Pulmonary artery endothelial cell (primary cell): ENCODE data around the gene TRIO. TPM values are rescaled to one million over a fixed set of nuclear protein-coding genes. Genes with fewer than 3 reads are reported as not detected.

Experiments
- DNase-seq: peaks from one replicate; pipeline ENCODE4 v3.0.0-alpha.2; 2011; ENCODE audit warnings: low read depth, low spot score
- total RNA-seq: library from RNA; depleted of rRNA; stranded (reverse); fragments of >200 nt; gene quantifications from 2 replicates; pipeline ENCODE4 v1.2.3, GENCODE V29; 2014

The TRIO gene
- total RNA-seq, 1 donor from 2014 or later = 144 TPM

DNA sequence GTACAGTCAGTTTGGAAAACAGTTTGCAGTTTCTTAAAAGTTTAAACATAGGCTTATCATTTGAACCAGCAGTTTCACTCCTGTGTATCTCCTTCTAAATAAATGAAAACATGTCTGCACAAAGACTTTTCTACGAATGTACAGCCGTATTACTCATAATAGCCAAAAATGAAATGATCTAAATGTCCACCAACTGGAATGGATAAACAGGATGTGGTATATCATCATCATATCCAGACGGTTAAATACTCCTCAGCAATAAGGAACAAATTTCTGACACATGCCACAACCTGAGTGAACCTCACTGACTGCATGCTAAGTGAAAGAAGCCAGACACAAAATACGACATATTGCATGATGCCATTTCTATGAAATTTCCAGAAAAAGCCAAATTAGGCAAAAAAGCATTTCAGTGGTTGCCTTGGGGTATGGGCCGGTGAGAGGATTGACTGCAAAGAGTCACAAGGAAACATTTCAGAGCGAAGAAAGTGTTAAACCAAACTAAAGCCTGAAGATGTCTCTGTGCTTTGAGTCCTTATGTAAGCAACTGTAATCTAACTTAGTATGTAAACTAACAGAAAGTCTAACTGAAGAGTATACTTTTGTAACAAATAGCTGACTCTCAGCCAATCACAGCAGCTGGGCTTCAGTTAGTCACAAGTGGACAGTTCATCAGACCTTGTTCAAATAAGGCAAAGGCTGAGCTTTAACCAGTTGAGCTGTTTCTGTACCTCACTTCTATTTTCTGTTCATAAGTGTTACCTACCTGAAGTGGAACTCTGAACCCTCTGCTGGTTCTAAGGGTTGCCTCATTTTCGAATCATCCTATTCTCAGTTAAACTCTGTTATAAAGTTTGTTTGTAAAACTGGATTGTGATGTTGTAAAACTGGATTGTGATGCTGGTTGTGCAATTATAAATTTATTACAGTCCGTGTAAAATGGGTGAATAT, 65.2 kb downstream of the TRIO start:
- DNase-seq = no peak

DNA sequence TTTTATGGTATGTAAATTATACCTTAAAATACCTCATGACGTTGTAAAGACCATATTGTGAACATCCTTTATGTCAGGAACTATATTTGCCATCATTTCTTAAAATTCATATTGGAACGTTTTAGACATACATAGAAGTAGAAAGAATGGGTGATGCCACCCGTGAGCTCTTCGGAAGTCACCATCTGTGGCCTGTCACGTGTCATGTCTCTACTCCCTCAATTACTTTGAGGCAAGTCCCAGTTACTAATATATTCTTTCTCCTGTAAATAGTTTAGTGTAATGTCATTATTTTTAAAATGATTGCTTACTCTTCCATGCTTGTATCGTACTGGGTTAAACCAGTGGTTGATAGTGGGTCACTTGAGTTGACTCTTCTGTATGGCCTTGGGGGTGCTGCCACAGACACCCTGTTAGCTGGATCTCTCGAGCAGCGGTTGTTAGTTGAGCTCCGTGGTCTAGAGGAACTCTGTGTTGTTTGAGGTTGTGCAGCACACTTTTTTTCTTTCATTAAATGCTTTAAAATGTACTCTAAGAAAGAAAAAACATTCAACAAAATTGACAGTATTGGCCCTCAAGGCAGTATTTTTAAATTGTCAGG, 66.2 kb downstream of the TRIO start:
- no peak for DNase-seq

DNA sequence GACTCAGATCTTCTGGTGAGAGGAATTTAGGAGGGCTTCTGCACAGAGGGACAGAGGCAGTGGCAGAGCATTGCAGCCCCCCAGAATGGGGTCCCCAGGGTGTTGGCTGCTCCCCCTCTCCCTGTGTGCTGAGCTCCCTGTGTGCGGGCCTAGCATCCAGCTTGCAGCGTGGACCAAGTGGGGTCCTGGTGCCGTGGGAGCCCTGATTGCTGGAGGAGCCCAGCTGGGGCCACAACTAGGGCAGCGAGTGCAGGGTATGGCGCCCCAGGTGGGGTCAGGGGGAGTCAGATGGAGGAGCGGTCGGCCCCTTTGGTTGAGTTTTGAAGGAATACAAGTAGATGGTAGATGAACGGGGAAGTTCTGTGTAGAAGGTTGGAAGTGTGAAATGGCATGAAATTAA, 66.7 kb downstream of the TRIO start:
- no peak for DNase-seq

DNA sequence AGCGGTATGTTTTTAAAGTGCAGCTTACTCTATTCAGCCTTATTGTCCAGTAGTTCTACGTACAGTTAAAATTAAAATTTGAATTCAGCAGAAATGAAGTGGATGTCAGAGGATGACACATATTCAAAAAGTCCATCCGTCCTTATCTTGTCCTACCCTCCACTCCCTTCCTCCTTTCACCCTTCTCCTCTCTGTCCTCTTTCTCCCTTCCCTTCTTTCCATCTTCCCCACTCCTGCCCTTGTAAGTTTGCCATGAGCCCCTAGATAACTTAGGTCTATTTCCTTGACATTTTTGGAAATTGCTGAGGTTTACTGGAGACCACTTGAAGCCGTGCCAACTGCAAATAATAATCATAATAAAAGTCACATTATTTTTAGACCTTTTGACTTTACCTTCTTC, 67.6 kb downstream of the TRIO start:
- no peak for DNase-seq

DNA sequence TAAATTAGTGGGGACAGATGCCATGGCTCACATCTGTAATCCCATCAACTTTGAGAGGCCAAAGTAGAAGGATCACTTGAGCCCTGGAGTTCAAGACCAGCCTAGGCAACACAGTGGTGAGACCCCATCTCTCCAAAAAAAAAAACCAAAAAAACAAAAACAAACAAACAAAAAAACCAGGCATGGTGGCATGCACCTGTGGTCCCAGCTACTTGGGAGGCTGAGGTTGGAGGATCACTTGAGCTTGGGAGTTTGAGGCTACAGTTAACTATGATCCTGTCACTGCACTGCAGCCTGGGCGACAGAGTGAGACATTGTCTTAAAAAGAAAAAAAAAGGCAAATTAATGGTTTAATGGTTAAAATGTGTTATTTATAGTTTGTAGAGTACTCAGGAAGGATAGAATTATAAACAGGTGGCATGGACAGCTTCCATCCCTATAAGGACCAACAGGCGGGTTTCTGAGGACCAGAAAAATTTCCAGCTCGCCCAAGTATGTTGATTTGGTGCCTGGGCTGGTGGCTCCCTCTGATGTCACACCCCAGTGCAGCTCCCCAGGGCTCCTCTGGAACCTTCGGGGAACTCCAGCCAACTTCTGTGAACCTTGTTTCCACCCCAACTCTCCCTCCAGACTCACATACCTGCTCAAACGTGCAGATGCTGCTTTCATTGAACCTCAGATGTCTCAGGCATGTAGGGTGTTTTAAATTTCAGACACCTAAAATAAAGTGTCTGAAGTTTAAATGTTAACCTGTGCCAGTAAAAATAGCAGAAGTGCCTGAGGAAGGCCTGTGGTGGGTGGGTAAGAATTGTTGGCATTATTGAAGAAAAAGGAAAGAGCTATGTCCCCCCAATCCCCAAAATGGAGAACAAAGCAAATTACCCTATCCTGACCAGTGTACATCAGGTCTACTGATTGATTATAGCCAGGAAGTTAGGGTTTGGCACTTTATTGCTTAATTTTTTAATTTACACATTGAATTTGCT, 69.0 kb downstream of the TRIO start:
- no peak for DNase-seq

DNA sequence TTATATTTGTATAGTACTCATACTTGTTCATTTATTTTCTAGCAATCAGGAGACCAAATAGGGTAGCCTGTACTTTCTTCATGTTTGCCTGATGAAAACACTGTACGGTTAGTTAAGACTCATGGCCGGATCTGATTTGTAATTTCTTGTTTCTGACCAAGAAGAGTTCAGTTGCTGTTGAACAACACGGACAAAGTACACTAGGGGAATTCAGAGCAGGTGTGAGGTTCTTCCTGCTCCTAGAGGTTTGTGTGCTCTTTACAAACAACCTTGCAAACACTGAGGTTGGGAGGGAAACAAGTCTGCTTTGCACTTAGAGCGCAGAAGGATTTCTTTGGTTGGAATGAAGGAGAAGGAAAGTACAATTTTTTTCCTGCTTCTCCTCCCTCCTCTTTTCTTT, 69.7 kb downstream of the TRIO start:
- no peak for DNase-seq

DNA sequence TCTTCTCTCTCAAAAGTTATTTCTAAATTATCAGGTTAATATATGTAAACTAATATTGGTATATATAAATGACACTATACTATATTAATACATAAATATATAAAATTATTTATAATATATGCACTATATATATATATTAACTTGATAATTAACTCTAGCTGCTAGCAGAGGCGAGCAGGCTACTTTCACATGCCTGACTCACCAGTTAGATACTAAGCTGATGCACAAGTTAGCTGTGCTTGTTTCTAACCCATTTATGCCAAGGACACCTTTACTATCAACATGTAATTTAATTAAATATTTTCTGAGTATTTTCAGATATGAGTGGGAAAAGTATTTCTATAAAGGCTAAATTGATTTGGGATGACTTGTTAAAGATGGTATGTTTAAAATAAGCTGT, 70.1 kb downstream of the TRIO start:
- DNase-seq = no peak

DNA sequence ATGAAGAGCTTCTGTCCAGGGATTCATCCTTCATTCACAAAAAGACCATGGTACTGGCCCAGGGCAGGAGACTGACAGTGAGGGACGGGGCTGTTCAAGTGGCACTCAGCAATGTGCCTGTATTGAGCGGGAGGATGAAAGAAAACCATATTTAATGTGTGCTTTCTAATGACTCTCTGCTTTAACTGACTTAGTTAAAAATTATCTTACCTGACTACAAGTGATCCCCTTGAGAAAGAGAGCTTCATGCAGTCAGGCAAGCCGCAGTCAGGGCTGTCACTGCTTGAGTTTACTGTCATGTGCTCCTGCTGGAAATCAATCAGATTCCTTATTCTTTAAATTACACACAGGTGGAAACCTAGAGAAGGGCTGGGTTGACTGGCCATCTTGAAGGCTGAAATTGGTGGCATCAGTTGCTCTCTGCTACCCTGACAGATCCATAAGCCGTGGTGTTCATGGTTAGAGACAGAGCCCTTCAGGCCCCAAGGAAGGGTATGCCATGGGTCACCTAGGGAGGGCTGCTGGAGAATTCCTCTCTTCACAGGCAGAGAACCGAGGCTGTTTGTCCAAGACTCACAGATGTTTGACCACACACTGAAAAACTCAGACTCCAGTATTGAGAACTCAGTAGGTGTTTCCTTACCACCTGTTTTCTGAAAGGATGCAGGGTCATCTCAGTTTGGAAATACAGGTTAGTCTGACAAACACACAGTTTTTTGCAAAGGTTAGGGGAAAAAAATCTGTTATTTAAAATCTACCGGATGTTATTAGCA, 70.9 kb downstream of the TRIO start:
- DNase-seq = no peak

DNA sequence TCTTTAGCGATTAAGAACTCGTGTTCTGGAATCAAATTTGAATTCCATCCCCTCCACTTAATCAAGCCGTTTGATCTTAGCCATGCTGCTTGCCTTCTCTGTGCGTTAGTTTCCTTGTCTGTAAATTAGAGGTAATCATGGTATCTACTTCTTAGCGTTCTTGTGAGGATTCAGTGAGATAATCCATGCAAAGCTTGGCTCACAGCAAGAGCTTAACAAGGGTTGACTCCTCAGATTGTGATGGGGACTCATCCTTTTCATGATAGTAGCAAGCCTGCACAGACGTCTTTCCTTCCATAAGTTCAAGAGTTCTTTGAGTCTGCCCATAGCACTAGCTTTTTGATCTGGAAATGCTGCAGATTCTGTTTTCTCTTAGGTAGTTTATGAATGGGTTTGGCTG, 72.8 kb downstream of the TRIO start:
- no peak for DNase-seq

DNA sequence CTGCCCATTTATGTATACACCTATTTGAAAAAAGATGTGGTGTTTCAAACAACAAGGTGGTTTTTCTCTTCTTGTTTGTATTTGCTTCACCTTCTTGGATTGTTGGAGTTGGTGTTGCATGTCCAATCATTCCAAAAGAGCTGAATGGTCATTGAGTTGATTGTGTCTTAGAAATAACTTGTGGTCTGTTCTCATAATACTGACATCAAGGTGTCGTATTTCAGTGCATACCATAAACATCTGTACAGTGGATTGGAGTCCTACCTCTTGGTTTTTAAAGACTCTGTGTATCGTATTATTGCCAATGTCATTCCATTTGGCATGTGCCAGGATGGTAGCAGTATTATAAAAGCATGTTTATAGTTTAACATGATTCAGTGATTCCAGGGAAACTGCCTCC, 73.2 kb downstream of the TRIO start:
- DNase-seq = no peak

DNA sequence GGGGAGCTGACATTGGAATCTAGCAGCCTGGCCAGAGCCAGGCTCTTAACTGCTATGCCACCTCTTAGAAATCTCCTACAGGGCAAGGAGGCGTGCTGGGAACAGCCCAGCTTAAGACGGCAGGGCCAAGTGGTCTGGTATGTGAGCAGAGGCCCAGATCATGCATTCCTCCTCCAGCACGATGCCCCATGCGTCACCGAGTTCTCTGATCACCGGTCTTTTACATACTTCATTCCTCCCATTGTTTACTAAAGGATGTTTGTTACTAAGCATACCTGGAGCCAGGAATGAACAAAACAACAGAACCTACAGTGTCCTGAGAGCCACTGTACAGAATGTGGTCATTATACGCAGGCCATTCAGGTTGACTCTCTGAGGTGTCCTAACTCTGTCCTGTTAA, 73.8 kb downstream of the TRIO start:
- DNase-seq = no peak

DNA sequence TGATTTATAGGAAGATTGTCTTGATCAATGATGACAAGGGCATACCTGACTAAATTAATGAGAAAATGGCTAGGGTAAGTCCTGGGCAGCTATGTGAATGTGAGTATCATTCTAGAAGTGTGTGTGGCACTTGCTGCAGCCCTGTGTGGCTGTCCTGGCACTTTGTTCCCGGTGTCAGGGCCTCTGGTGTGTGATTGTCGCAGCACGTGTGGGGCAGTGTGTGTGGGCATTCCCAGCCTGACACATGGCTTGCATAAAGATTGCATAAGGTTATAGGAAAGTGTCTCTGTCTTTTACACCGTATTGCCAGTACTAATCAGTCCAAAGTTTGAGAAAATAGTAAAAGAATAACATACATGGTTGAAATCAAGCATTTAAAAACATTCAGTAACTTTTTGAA, 74.4 kb downstream of the TRIO start:
- DNase-seq = no peak

DNA sequence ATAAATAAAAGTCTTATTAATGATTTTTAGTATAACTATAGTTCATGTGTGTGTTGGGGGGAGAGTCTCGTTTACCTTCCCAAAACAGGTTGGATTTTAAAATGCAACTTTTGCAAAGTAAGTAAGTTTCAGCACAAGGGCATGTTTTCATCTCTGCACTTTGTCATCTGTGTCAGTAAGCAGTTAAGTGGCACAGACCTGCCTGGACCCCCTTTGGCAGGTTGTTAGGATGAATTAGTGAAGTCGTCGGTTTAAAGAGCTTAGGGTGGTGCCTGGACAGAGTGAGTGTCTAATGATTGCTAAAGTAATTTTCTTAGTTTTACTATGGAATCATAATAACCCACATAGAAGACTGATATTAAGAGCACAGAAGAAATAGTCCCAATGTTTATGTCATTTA, 74.9 kb downstream of the TRIO start:
- no peak for DNase-seq

DNA sequence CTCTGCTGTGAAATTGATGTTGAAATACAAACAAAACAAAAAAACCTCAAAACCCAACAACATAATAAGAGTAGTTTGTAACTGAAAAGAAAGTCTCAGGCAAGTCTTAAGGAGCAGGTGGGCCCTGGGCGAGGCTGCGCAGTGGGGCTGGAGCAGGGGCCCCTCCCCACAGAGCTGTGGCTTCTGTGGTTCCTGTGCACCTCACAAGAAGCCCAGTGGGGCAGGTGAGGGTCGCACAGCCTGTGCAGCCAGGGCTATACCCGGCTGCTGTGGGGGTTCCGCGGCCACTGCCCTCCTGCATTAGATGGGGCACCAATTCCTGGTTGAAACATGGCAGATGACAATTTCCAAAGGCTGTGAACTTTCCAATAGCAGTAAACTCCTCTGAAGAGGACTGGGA, 75.3 kb downstream of the TRIO start:
- no peak for DNase-seq

DNA sequence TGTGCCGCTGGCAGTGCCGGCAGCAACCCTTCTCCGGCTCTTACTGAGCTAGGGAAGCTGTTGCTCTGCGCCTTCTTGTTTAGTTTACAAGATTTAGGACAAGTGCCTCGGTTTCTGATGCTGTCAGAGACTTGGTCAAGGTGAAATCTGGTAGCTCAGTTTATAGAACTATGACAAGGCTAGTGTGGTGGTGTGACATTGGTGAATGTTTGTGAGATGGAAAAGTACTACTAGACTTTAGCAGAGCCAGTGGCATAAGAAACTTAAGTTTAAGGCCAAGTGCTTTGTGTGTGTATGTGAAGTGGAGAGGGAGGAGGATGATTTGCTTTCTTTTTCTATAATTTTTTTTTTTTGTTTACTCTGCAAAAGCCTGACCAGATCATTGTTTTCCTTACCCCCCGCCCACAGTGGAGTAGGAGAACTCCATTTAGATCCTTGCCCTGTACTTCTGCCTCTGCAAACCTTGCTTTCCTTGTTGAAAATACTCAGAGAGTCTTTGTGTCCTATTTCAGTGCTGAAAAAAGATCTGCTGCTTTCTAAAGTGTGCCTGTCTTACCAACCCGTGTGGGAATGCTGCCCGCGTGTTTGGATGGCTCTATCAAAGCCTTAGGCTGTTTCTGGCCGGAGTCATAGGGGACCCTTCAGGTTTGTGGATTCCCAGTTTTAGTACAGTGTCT, 75.9 kb downstream of the TRIO start:
- no peak for DNase-seq

DNA sequence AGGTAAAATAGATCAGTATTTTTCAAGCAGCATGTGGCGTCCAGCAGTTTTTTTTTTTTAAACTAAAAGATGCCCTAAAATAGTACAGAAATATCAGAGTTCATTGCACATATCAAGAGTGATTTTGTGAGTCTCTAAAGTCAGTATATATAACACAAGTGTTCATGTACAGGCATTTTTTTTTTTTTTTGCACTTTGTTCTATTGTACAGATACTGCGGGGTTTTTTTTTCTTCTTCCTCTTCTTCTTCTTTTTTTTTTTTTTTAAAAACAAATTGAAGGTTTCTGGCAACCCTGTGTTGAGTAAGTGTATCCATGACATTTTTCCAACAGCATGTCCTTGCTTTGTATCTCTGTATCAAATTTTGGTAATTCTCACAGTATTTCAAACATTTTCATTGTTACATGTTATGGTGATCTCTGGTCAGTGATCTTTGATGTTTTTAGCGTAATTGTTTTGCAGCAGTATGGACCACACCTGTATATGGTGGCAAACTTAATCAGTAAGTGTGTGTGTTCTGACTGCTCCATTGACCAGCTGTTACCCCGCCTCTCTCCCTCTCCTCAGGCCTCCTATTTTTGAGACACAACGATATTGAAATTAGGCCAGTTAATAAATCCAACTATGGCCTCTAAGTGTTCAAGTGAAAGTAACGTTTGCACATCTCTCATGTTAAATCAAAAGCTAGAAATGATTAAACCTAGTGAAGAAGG, 76.8 kb downstream of the TRIO start:
- DNase-seq = no peak

DNA sequence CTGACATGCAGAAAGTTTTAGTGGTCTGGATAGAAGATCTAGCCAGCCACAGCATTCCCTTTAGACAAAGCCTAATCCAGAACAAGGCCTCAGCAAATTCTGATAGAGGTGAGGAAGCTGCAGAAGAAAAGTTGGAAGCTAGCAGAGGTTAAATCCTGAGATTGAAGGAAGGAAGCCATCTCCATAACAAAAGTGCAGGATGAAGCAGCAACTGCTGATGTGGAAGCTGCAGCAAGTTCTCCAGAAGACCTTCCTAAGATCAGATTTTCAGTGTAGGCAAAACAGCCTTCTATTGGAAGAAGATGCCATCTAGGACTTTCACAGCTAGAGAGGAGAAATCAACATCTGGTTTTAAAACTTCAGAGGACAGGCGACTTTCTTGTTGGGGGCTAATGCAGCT, 77.5 kb downstream of the TRIO start:
- no peak for DNase-seq

DNA sequence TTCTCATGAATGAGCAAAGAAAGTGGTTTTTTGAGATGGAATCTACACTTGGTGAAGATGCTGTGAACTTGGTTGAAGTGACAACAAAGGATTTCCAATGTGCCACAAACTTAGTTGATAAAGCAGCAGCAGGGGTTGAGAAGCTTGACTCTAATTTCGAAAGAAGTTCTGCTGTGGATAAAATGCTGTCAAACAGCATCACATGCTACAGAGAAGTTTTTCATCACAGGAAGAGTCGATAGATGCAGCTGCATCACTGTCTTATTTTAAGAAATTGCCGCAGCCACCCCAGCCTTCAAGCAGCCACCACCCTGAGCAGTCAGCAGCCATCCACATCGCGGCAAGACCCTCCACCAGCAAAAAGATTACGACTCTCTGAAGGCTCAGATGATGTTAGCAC, 78.6 kb downstream of the TRIO start:
- DNase-seq = no peak

DNA sequence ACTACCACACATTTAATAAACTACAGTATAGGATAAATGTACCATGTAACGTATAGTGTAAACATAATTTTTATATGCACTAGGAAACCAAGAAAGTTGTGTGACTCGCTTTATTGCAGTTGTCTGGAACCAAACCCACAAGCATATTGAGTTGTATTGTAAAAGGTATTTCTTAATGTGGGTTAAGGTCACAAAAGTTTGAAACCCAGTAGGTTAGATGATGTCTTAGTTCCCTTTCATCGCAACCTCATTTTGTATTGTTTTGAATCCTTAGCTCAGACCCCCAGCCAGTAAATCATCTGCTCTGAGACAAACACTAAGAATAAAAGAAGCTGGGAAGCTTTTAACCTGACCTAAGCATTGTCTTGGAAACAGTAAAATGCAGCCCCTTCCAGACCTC, 79.1 kb downstream of the TRIO start:
- DNase-seq = no peak

DNA sequence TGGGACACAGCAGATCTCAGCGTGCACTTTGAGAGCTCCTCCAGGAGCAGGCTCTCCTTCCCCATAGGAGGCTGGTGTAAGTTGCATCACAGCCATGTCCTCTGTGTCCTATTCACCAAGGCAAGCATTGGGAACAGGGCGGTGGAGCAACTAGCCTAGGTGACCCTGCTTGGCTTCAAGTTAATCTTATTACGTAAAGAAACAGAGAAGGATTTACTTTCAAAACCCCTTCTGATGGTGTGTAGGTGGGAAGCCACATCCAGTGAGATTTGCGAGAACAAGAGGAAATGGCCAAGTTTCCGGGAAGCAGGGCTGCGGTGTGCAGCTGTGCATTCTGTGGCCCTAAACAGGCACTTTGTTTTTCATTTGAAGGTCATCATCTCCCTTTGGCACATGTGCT, 80.2 kb downstream of the TRIO start:
- no peak for DNase-seq
